Mucosa of descending colon (tissue), 3 donors: Measurements from ENCODE around the gene EVA1A. TPM values are rescaled to one million over a fixed set of nuclear protein-coding genes. Genes with fewer than 3 reads are reported as not detected.
A peak's percentile ranks its signal among the peaks of the same experiment; 100 is the strongest.

Source experiments
- ATAC-seq: fragments of 200-7000 bp; cut with Tn5 transposase; one replicate; pipeline ENCODE4 v1.9.1; 2020; ENCODE audit warnings: mild to moderate bottlenecking, moderate library complexity
- DNase-seq, 3 donors: peaks; one replicate each; pipeline ENCODE4 v3.0.0-alpha.2; 2020
- H3K36me3 ChIP-seq: fragments of 200-600 bp; one replicate; pipeline ENCODE4 v1.8.0; 2021; ENCODE audit warnings: low read depth, mild to moderate bottlenecking
- H3K4me1 ChIP-seq: fragments of 200-600 bp; one replicate; pipeline ENCODE4 v1.8.0; 2021; ENCODE audit warnings: low read depth, mild to moderate bottlenecking
- H3K4me3 ChIP-seq: fragments of 200-600 bp; one replicate; pipeline ENCODE4 v1.8.0; 2021; ENCODE audit warnings: mild to moderate bottlenecking
- H3K9me3 ChIP-seq: fragments of 200-600 bp; one replicate; pipeline ENCODE4 v1.8.0; 2021; ENCODE audit warnings: mild to moderate bottlenecking
- CTCF ChIP-seq: fragments of 200-600 bp; IDR thresholded peaks from one replicate; pipeline ENCODE4 v1.8.0; 2022; ENCODE audit warnings: antibody characterized with exemption, mild to moderate bottlenecking
- intact Hi-C, 2 donors: fragments of 100-400 bp; cut with DNase I in 1 of 2; cut with micrococcal nuclease in 1 of 2; formaldehyde crosslinking; loops; one replicate each; pipeline versions ENCODE4 v1.11.0 to v1.11.1; 2022; cut with DNase I, micrococcal nuclease
- long read RNA-seq, 2 donors: library from polyadenylated mRNA; unstranded; transcript quantifications; one replicate each; pipeline ENCODE4 v2.0.0, GENCODE V29; 2019 to 2021
- total RNA-seq, 3 donors: library from RNA; stranded (reverse); fragmentation: NEBNext Ultra II Directional in 2 of 3; extraction: Animal tissue kit (Norgen Biotek cat#: 25700) in 2 of 3; gene quantifications; one replicate each; pipeline versions ENCODE4 v1.2.1 to v1.2.4, GENCODE V29; 2021 to 2023
- donor health status: DM: no; HTN: no; CAD: no; lungs with moderate emphysema.
- donor health status: DM: no; HTN: no; CAD: no.
- donor health status: DM: no; HTN: yes; CAD: no.

The EVA1A gene, protein sequence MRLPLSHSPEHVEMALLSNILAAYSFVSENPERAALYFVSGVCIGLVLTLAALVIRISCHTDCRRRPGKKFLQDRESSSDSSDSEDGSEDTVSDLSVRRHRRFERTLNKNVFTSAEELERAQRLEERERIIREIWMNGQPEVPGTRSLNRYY
- 1 to 10 TPM in 1 of 3 donors, under 1 TPM in 1, not detected in 1; 0.72 to 1.3 TPM for total RNA-seq
- long read RNA-seq, donor 1, partial matches to known transcripts: 0 of 1 reads
- long read RNA-seq, donor 1, other reads (novel, unspliced or antisense): 1 of 1 reads
- long read RNA-seq, donor 2, partial matches to known transcripts: 0 of 1 reads
- long read RNA-seq, donor 2, other reads (novel, unspliced or antisense): 1 of 1 reads

DNA sequence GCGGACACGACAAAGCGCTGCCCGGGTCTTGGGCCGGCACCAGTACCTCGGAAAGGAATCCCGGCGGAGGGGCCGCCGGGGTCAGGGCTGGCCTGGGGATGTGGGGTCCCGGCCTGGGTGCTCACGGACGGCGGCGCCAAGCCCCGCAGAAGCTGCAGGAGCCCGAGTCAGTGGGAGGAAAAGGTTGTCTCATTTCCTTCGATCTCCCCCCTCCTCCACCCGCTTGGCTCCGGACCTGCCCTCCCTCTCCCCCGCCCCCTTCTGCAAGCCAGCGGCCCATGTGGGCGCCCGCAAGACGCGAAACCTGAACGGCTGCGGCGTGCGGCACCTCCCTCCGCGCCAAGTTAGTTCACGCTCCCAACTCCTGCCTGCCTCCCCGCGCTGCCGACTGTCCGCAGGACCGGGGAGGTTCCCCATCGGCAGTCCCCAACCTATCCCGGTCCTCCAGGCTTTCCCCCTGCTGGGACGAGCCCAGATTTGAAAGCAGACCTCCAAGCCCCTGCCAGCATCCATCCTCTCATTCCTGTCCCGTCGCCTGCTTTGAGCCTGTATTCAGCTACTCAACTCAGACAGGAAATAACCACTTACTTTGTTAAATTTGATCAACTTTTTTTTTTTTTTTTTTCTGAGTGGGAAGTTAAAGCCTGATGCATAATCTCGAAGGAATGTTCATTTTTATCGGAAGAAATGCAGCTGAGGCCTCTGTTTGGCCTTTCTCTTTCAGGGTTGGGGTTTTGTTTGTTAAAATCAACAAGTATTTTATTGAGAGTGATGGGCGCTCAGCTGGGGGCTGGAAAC, at the start of gene EVA1A:
Gene EVA1A, minus strand, starts transcription at position 172 of the 798 bp plus-strand sequence. CDS start 42,799 bp downstream, outside the sequence.
- Histone ChIP-seq H3K36me3 (no peaks in the 10 kb centered on the region), H3K9me3 (no peaks in the 10 kb centered on the region), H3K4me1 (no peaks in the 10 kb centered on the region), H3K4me3 (no peak within 1 kb of the TSS)
- ATAC-seq (peak; percentile 29), DNase-seq (peak in 1 of 3 donors; percentile 46)
- intact Hi-C loops: no loop called here
- no peak for TF ChIP-seq CTCF

- Histone ChIP-seq H3K36me3 (no peaks in the 10 kb centered on the region), H3K4me1 (peaks cover 4% of the 10 kb centered on the region), H3K4me3 (no peak overlapping the region), H3K9me3 (no peaks in the 10 kb centered on the region)
- TF ChIP-seq CTCF: no peak
- DNase-seq: no peak
- intact Hi-C loops: no loop called here
- ATAC-seq: no peak
These were observed 49.3 kb upstream of the EVA1A start for GRCh38 chr2:75609937-75610508.

GRCh38 chr2:75609334-75609689, 48.6 kb upstream of the EVA1A start:
- no peak for DNase-seq
- no peaks in the 10 kb centered on the region for H3K36me3 ChIP-seq
- no peaks in the 10 kb centered on the region for H3K9me3 ChIP-seq
- intact Hi-C loops: no loop called here
- H3K4me1 ChIP-seq: peaks cover 4% of the 10 kb centered on the region
- ATAC-seq: no peak
- H3K4me3 ChIP-seq: no peak overlapping the region
- TF ChIP-seq CTCF: no peak

DNA sequence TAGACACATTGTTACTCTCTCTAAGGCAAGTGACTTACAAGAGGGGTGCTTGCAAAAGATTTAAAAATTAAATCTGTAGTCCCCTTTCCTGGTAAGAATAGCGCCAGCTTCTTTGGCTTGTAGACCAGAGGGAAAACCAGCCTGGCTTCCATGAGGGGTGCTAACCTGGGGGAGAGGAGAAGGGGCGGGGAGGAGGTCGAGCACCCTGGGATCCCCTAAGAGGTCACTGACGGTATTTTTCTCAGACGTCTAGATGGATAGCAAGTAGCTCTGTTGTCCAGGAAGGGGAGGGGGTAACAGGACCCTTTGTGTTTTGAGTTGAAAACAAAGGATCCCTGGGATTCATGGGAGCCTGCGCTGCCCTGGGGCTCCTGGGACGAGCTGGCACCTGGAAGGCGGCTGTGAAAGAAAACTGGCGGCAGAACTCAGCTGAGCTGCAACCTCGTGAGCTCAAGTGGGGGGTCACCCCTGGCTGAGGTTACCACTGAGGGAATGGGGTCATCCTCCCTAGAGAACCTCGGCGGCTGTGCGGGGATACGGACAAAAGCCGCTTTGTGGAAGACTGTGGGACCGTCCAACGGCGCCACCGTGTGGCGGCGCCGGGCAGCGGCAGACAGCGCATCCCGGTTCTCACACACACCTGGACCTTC, 48.1 kb upstream of the EVA1A start:
- Histone ChIP-seq H3K9me3 (no peaks in the 10 kb centered on the region), H3K36me3 (no peaks in the 10 kb centered on the region), H3K4me3 (no peak overlapping the region), H3K4me1 (peaks cover 4% of the 10 kb centered on the region)
- TF ChIP-seq CTCF: peak; percentile 86
- intact Hi-C loops: no loop called here
- DNase-seq (peak; percentile 55 to 68 (median 67)), ATAC-seq (peak; percentile 89)

GRCh38 chr2:75607988-75608683, 47.4 kb upstream of the EVA1A start:
- no peaks in the 10 kb centered on the region for H3K36me3 ChIP-seq
- ATAC-seq (peak; percentile 20), DNase-seq (no peak)
- intact Hi-C loops: no loop called here
- H3K4me3 ChIP-seq: no peak overlapping the region
- H3K9me3 ChIP-seq: no peaks in the 10 kb centered on the region
- no peak for TF ChIP-seq CTCF
- peaks cover 4% of the 10 kb centered on the region for H3K4me1 ChIP-seq
